K562 (cell line): ENCODE data around the gene GNG3. TPM values are rescaled to one million over a fixed set of nuclear protein-coding genes. Genes with fewer than 3 reads are reported as not detected.

ENCODE experiments used
- ERF ChIP-seq: fragments of 450-650 bp; formaldehyde crosslinking; IDR thresholded peaks from 2 replicates; pipeline ENCODE4 v1.4.0; 2020; ENCODE audit warnings: mild to moderate bottlenecking, mixed read lengths
- FOS ChIP-seq: IDR thresholded peaks from 3 replicates; pipeline ENCODE4 v1.6.1; 2011; ENCODE audit not compliant: insufficient read length; ENCODE audit errors: extremely low read depth
- MTA2 ChIP-seq: fragments of 450-650 bp; IDR thresholded peaks from 2 replicates; pipeline ENCODE4 v1.6.1; 2016; ENCODE audit warnings: low read depth
- RBM34 ChIP-seq: fragments of 200-400 bp; formaldehyde crosslinking; IDR thresholded peaks from 2 replicates; pipeline ENCODE4 v1.6.1; 2018; ENCODE audit warnings: low read length, borderline replicate concordance; ENCODE audit not compliant: insufficient read depth
- RUNX1 ChIP-seq: sonication (generic); IDR thresholded peaks from 2 replicates; pipeline ENCODE4 v1.6.1; 2016; ENCODE audit warnings: antibody characterized with exemption, low read depth
- SETDB1 ChIP-seq: IDR thresholded peaks from one replicate; pipeline ENCODE4 v1.6.1; 2012; ENCODE audit warnings: low read length, control low read depth, inconsistent platforms
- TBL1XR1 ChIP-seq, 2 experiments: IDR thresholded peaks; 2 replicates each; pipeline ENCODE4 v1.6.1; 2012; ENCODE audit warnings: improper control_type of control experiment in 2 of 2, low read length in 2 of 2, mild to moderate bottlenecking in 1 of 2
- ZFP30 ChIP-seq: fragments of 250-450 bp; sonication (Bioruptor Pico); IDR thresholded peaks from 2 replicates; pipeline ENCODE4 v1.8.0; 2022; ENCODE audit warnings: moderate library complexity, mild to moderate bottlenecking, inconsistent platforms, borderline replicate concordance
- ZNF140 ChIP-seq: fragments of 250-450 bp; sonication (Bioruptor Pico); IDR thresholded peaks from 2 replicates; pipeline ENCODE4 v1.8.0; 2021; ENCODE audit warnings: moderate library complexity, mild to moderate bottlenecking, inconsistent platforms
- polyA plus RNA-seq, 8 experiments: library from polyadenylated mRNA; depleted of rRNA in 4 of 8; stranded (reverse) in 5 of 8; unstranded in 3 of 8; fragments of >200 nt; fragmentation: Nextera tagmentation in 2 of 8; fragmentation: Illumina TruSeq in 1 of 8; extraction: Ambion mirVana in 2 of 8; extraction: Trizol in 1 of 8; gene quantifications; 2 replicates each; pipeline versions ENCODE4 v1.2.1 to v1.2.3, GENCODE V29; 2011 to 2014; ENCODE audit warnings: inconsistent platforms in 1 of 8, missing spikeins in 1 of 8
- total RNA-seq, 7 experiments: library from RNA; depleted of rRNA in 6 of 7; stranded (reverse); fragments of >200 nt in 6 of 7; fragmentation: Illumina TruSeq in 2 of 7; extraction: Trizol in 2 of 7; gene quantifications; 2 replicates each; pipeline versions ENCODE4 v1.2.1 to v1.2.3, GENCODE V29; 2011 to 2021; ENCODE audit warnings: low replicate concordance in 1 of 7
- TF ChIP-seq, protein P1 (sequence below): fragments of 250-450 bp; sonication (Bioruptor Pico); IDR thresholded peaks from 2 replicates; pipeline ENCODE4 v1.5.0; 2021; ENCODE audit warnings: mild to moderate bottlenecking, moderate library complexity
- TF ChIP-seq, protein P2 (sequence below): fragments of 250-450 bp; sonication (Bioruptor Pico); IDR thresholded peaks from 2 replicates; pipeline ENCODE4 v1.8.0; 2021; ENCODE audit warnings: borderline replicate concordance, mild to moderate bottlenecking, moderate library complexity; ENCODE audit not compliant: poor library complexity, severe bottlenecking
- TF ChIP-seq, protein P3 (sequence below), 3 experiments: fragments of 200-800 bp in 1 of 3; sonication (Bioruptor generic) in 1 of 3; sonication (generic) in 1 of 3; formaldehyde crosslinking in 1 of 3; IDR thresholded peaks; 2 replicates each; pipeline versions ENCODE4 v1.6.1 to v1.8.0; 2016 to 2022; ENCODE audit warnings: mild to moderate bottlenecking in 2 of 3, missing compliant biosample characterization in 2 of 3, missing genetic modification characterization in 2 of 3, missing genetic modification reagents in 1 of 3
- TF ChIP-seq, protein P4 (sequence below): fragments of 250-450 bp; sonication (Bioruptor Pico); IDR thresholded peaks from 2 replicates; pipeline ENCODE4 v1.8.0; 2022; ENCODE audit warnings: moderate library complexity, mild to moderate bottlenecking, inconsistent platforms
- TF ChIP-seq, protein P5 (sequence below): sonication (generic); formaldehyde crosslinking; IDR thresholded peaks from 2 replicates; pipeline ENCODE4 v1.9.0; 2022; ENCODE audit warnings: mild to moderate bottlenecking, missing genetic modification reagents
- TF ChIP-seq, protein P6 (sequence below), 2 experiments: fragments of 450-650 bp; IDR thresholded peaks; 2 replicates each; pipeline ENCODE4 v1.6.1; 2018; ENCODE audit warnings: mild to moderate bottlenecking in 2 of 2, low read depth in 1 of 2; ENCODE audit not compliant: partially characterized antibody in 2 of 2

The GNG3 gene
- total and polyA plus RNA-seq, 9 of the 15 experiments (the other 6 are each of a cell fraction or from before 2014, with no cell fraction given): 0.07 TPM; not detected in 8

DNA sequence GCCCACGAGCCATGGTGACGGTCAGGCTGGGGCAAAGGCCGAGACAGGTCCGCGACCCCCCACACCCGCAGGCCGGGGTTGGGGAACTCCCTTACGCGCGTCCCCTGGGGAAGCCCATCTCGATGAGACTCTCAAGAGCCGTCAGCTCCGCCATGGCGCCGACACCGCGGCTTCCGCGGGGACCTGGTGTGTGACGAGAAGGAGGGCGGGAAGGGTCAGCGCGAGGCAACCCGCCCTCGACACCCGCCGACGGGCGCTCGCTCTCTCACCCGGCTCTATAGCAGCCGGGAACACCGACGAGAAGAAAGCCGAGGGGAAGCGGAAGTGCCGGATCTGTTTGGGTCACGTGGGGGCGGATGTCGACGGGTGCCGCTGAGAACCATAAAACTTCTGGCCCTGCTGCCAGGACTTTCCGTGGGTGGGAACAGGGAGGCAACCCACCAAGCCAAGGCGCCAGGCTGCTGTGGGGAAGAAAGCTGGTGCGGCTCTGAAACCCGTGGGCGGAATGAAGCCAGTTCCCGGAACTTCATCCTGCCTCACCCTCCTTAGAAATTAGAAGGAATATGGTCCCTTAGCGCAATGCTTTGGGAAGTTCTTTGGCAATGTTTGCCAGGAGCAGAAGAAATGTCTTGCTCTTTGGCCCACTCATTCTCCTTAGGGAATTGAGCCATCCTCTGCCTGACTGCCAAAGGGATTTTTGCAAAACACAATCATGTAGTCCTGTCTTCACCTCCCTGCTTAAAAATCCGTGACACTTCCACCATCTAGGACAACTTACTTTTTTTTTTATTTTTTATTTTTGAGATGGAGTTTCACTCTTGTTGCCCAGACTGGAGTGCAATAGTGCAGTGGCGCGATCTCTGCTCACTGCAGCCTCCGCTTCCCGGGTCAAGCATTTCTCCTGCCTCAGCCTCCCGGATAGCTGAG, 28.4 kb upstream of the GNG3 start, which contains the start of gene UBXN1 (continued):
- TF ChIP-seq, protein P1, sequence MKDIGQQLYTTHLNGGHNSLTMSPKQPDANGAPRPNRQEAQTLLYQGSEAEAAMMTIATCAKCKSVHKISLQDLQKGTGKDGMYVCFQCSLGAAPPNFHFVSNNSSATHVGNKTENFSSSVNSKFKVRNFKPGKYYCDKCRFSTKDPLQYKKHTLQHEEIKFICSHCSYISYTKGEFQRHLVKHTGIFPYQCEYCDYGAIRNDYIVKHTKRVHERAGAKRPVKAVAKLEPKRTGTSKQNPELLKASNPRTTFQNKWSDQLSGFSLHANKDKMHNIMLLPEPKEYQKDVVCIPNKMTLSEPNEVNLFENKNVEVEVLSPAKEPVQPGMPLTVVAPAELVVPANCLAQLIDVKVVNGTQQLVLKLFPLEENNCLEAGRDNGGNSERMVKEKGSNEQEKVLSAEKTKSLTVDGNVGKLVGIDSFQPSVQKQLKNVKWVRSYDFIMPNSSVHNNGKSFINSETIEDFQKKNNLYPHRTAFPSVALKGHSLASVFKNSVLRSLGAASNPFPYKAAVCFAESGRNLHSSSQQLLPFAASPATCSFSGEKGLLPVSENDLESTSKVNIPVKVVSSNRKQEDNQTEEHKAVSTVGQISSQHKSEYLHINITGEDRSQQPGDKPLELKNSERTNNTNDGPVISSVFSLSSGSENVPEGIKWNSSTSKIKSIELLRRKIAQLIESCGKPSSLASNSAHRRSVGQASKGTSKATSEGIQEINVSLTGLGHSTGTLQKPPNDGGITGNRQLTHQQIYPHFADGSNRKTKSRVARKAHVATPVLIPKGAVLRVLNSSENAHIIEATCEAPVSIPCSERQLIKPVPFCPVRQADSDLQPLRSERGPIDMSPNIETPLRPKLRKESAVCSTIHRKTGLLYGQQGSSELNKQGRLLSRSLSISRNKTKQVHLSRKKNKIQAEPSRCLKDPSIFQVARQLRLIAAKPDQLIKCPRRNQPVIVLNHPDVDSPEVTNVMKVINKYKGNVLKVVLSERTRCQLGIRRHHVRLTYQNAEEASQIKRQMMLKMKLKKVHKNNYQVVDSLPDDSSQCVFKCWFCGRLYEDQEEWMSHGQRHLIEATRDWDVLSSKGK (CRISPR knock-in tag): no peak
- TF ChIP-seq ZFP30 (no peak), RUNX1 (no peak), RBM34 (no peak), ERF (CRISPR knock-in tag) (no peak), FOS (no peak), ZNF140 (CRISPR knock-in tag) (no peak), TBL1XR1 (IDR thresholded peaks at IDR 0.05; ENCODE audit: low read length in 2 of 2) (0 out of 4 replicates have a peak, but pooled peaks of 1 of the 2 experiments have one; percentile 30), SETDB1 (no peak), MTA2 (no peak)
- TF ChIP-seq, protein P2, sequence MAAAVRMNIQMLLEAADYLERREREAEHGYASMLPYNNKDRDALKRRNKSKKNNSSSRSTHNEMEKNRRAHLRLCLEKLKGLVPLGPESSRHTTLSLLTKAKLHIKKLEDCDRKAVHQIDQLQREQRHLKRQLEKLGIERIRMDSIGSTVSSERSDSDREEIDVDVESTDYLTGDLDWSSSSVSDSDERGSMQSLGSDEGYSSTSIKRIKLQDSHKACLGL (CRISPR knock-in tag): no peak
- TF ChIP-seq, protein P3, sequence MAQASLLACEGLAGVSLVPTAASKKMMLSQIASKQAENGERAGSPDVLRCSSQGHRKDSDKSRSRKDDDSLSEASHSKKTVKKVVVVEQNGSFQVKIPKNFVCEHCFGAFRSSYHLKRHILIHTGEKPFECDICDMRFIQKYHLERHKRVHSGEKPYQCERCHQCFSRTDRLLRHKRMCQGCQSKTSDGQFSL (CRISPR knock-in tag; IDR thresholded peaks at IDR 0.05): no peak
- TF ChIP-seq, protein P3 (tag; IDR thresholded peaks at IDR 0.05): no peak
- TF ChIP-seq, protein P4, sequence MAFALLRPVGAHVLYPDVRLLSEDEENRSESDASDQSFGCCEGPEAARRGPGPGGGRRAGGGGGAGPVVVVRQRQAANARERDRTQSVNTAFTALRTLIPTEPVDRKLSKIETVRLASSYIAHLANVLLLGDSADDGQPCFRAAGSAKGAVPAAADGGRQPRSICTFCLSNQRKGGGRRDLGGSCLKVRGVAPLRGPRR (CRISPR knock-in tag): no peak
- TF ChIP-seq, protein P5, sequence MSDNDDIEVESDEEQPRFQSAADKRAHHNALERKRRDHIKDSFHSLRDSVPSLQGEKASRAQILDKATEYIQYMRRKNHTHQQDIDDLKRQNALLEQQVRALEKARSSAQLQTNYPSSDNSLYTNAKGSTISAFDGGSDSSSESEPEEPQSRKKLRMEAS: peak; percentile 79
- TF ChIP-seq, protein P6, sequence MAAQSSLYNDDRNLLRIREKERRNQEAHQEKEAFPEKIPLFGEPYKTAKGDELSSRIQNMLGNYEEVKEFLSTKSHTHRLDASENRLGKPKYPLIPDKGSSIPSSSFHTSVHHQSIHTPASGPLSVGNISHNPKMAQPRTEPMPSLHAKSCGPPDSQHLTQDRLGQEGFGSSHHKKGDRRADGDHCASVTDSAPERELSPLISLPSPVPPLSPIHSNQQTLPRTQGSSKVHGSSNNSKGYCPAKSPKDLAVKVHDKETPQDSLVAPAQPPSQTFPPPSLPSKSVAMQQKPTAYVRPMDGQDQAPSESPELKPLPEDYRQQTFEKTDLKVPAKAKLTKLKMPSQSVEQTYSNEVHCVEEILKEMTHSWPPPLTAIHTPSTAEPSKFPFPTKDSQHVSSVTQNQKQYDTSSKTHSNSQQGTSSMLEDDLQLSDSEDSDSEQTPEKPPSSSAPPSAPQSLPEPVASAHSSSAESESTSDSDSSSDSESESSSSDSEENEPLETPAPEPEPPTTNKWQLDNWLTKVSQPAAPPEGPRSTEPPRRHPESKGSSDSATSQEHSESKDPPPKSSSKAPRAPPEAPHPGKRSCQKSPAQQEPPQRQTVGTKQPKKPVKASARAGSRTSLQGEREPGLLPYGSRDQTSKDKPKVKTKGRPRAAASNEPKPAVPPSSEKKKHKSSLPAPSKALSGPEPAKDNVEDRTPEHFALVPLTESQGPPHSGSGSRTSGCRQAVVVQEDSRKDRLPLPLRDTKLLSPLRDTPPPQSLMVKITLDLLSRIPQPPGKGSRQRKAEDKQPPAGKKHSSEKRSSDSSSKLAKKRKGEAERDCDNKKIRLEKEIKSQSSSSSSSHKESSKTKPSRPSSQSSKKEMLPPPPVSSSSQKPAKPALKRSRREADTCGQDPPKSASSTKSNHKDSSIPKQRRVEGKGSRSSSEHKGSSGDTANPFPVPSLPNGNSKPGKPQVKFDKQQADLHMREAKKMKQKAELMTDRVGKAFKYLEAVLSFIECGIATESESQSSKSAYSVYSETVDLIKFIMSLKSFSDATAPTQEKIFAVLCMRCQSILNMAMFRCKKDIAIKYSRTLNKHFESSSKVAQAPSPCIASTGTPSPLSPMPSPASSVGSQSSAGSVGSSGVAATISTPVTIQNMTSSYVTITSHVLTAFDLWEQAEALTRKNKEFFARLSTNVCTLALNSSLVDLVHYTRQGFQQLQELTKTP (IDR thresholded peaks at IDR 0.05; ENCODE audit: low read depth in 1 of 2, partially characterized antibody in 2 of 2): peak; percentile 38 to 58
